HG02885 (cell line): ENCODE results near the gene SYTL4.
A peak's percentile ranks its signal among the peaks of the same experiment; 100 is the strongest.

Experiments used
- ATAC-seq: cut with Tn5 transposase; IDR thresholded peaks from one replicate; pipeline ENCODE4 v1.9.1; 2021; ENCODE audit warnings: mild to moderate bottlenecking; ENCODE audit not compliant: unreplicated experiment, poor library complexity

The SYTL4 gene

GRCh38 chrX:100649550-100650356 lies 82.2 kb downstream of the SYTL4 start:
- no peak for ATAC-seq

- no peak for ATAC-seq
Observed at GRCh38 chrX:100648458-100649417, 83.2 kb downstream of the SYTL4 start.

- ATAC-seq: no peak
Observed at GRCh38 chrX:100647739-100648138, 84.2 kb downstream of the SYTL4 start.

- ATAC-seq: no peak
Observed at GRCh38 chrX:100647095-100647494, 84.8 kb downstream of the SYTL4 start.

- no peak for ATAC-seq
Observed at GRCh38 chrX:100645106-100645505, 86.8 kb downstream of the SYTL4 start.

- no peak for ATAC-seq
Observed at GRCh38 chrX:100643956-100644860, 87.7 kb downstream of the SYTL4 start, which contains the start of gene SRPX2. TSS of gene SRPX2 (plus strand) at chrX:100644199. CDS start at chrX:100646323, 2,124 bp downstream.

GRCh38 chrX:100643212-100643611 lies 88.7 kb downstream of the SYTL4 start:
- ATAC-seq: no peak

- ATAC-seq: no peak
Observed at GRCh38 chrX:100642290-100642689, 89.6 kb downstream of the SYTL4 start.

- peak; percentile 99 for ATAC-seq
Observed at GRCh38 chrX:100636321-100636991, 95.5 kb downstream of the SYTL4 start, which contains the start of gene TSPAN6. TSS of gene TSPAN6 (minus strand) at chrX:100636806. CDS start at chrX:100636694, 112 bp downstream.

GRCh38 chrX:100635989-100636320 lies 96.0 kb downstream of the SYTL4 start:
- peak; percentile 14 for ATAC-seq

GRCh38 chrX:100635040-100635439 lies 96.9 kb downstream of the SYTL4 start:
- no peak for ATAC-seq

- peak; percentile 94 for ATAC-seq
Observed at GRCh38 chrX:100625985-100626491, 105.9 kb downstream of the SYTL4 start.
